T-helper 2 cell treated with Interferon-gamma antibody and Interleukin-4, amounts not matched to agents 5 μg/mL and 100 μg/mL, for 36 hours (primary cell): Measurements from ENCODE around the gene VPS37B.

ENCODE experiments used
- DNase-seq: peaks from one replicate; pipeline ENCODE4 v3.0.0; 2021; ENCODE audit warnings: low spot score
- H3K27ac Mint-ChIP-seq: one replicate; pipeline ENCODE4 v1.8.0; 2021; ENCODE audit warnings: mild to moderate bottlenecking, mixed read lengths
- H3K27me3 Mint-ChIP-seq: one replicate; pipeline ENCODE4 v1.8.0; 2021; ENCODE audit warnings: low read depth, mixed read lengths
- H3K36me3 Mint-ChIP-seq: one replicate; pipeline ENCODE4 v1.8.0; 2021; ENCODE audit warnings: low read depth, mixed read lengths
- H3K4me1 Mint-ChIP-seq: one replicate; pipeline ENCODE4 v1.8.0; 2021; ENCODE audit warnings: low read depth, mixed read lengths
- H3K4me3 Mint-ChIP-seq: one replicate; pipeline ENCODE4 v1.8.0; 2022; ENCODE audit warnings: mild to moderate bottlenecking, moderate library complexity, mixed read lengths
- H3K9me3 Mint-ChIP-seq: one replicate; pipeline ENCODE4 v1.8.0; 2021; ENCODE audit warnings: mixed read lengths

The VPS37B gene

GRCh38 chr12:122830517-122831214 lies 65.3 kb downstream of the VPS37B start:
- H3K36me3 Mint-ChIP-seq = no peaks in the 10 kb centered on the region
- H3K27me3 Mint-ChIP-seq = peaks cover 39% of the 10 kb centered on the region

GRCh38 chr12:122827258-122827657 lies 68.7 kb downstream of the VPS37B start:
- no peak overlapping the region for H3K27ac Mint-ChIP-seq
- peaks cover 23% of the 10 kb centered on the region for H3K27me3 Mint-ChIP-seq
- no peaks in the 10 kb centered on the region for H3K9me3 Mint-ChIP-seq
- H3K4me1 Mint-ChIP-seq = no peaks in the 10 kb centered on the region
- DNase-seq = no peak
- H3K4me3 Mint-ChIP-seq = no peak overlapping the region
- no peaks in the 10 kb centered on the region for H3K36me3 Mint-ChIP-seq

More at GRCh38 chr12:122830517-122831214, 65.3 kb downstream of the VPS37B start:
- DNase-seq = no peak
- H3K4me3 Mint-ChIP-seq = no peak overlapping the region
- no peak overlapping the region for H3K27ac Mint-ChIP-seq
- H3K4me1 Mint-ChIP-seq = peaks cover 11% of the 10 kb centered on the region
- no peaks in the 10 kb centered on the region for H3K9me3 Mint-ChIP-seq

DNA sequence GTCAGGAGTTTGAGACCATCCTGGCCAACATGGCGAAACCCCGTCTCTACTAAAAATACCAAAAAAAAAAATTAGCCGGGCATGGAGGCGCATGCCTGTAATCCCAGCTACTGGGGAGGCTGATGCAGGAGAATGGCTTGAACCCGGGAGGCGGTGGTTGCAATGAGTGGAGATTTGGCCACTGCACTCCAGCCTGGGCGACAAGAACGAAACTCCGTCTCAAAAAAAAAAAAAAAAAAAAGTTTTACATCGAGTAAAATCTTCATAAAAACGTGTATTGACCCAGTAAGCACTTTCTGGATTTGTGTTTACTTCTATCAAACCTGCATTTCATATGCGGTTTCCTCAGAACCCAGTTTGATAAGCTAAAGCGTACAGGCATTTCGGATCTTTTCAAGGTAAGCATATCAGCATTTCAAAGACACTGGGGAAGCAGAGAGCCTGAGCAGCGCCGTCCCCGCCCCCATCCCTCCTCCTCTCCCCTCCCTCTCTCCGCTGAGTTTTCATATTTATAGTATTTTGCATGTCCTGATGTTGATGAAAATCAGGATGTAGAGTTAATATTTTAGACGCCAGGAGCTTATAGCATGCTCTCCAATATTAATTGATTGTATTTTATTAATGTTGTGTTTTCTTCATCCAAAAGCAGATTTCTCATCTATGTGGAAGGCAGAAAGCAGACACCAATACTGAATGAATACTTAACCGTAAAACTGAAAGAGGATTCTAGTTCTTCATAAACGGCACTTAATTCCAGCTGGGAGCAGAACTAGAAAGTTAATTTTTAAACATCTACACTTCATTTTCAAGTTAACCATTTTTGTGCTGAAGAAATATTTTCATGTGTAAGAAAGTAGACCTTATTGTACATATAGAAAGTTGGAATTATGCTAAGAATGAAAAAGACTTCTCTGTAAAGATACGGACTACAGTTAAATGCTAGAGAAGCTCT lies 69.9 kb downstream of the VPS37B start:
- Mint-ChIP-seq H3K4me1 (no peaks in the 10 kb centered on the region), H3K9me3 (no peaks in the 10 kb centered on the region), H3K27ac (no peak overlapping the region), H3K4me3 (no peak overlapping the region), H3K36me3 (no peaks in the 10 kb centered on the region), H3K27me3 (peaks cover 23% of the 10 kb centered on the region)
- DNase-seq = no peak

DNA sequence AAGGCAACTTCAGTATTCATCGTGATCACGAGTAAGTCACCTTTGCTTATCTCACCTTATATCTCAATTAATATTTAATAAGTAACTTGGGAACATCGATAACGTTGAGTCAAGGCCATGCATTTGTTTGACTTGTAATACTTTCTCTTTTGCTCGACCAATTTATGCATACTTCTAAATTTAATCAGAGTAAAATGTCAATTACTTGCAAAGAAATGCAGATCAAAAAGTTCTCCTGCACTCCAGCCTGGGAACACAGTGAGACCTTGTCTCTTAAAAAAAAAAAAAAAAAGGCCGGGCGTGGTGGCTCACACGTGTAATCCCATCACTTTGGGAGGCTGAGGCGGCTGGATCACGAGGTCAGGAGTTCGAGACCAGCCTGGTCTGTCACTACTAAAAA lies 72.5 kb downstream of the VPS37B start:
- Mint-ChIP-seq H3K9me3 (no peaks in the 10 kb centered on the region), H3K36me3 (no peaks in the 10 kb centered on the region), H3K27ac (no peak overlapping the region), H3K4me1 (no peaks in the 10 kb centered on the region), H3K4me3 (no peak overlapping the region), H3K27me3 (peaks cover 11% of the 10 kb centered on the region)
- no peak for DNase-seq

DNA sequence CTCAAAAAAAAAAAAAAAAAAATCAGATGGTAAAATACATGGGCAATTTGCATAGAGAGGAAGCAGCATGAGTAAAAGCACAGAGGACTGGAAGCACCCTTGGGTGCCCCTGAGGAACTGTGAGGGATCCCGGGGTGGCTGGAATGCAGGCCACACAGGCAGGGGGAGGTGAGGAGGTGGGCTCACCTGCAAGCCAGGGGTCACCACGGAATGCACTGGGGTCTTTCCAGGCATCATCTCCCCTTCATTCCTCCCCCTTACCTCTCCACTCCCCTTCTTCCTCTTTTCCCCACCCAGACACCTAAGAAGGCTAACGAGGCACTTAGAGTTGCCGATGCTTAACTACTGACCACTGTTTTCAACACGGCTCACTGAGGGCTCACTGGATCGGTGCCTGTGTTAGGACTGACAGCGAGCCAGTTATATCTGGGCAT lies 75.1 kb downstream of the VPS37B start:
- no peak for DNase-seq
- no peak overlapping the region for H3K4me3 Mint-ChIP-seq
- H3K36me3 Mint-ChIP-seq = no peaks in the 10 kb centered on the region
- H3K4me1 Mint-ChIP-seq = no peaks in the 10 kb centered on the region
- no peaks in the 10 kb centered on the region for H3K27me3 Mint-ChIP-seq
- H3K27ac Mint-ChIP-seq = no peak overlapping the region
- no peaks in the 10 kb centered on the region for H3K9me3 Mint-ChIP-seq

DNA sequence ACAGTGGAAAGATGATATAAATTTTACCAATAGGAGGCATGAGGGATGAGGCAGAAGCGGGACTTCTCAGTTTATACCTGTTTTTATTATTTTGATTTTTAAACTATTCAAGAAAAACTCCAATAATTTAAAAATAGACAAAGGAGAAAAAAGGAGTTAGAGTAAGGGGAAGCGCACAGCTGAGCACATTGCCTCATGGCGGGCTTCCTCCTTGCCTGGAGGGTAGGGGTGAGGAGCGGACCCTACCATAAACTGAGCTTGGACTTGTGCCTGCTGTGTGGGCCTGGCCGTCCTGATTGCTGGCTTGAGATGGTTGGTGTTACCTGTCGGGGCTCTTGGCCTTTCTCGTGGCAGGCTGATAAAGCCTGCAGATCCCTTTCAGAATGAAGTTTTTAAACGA lies 75.8 kb downstream of the VPS37B start:
- Mint-ChIP-seq H3K27ac (no peak overlapping the region), H3K4me1 (no peaks in the 10 kb centered on the region), H3K27me3 (no peaks in the 10 kb centered on the region), H3K36me3 (no peaks in the 10 kb centered on the region), H3K4me3 (no peak overlapping the region), H3K9me3 (no peaks in the 10 kb centered on the region)
- DNase-seq = no peak

DNA sequence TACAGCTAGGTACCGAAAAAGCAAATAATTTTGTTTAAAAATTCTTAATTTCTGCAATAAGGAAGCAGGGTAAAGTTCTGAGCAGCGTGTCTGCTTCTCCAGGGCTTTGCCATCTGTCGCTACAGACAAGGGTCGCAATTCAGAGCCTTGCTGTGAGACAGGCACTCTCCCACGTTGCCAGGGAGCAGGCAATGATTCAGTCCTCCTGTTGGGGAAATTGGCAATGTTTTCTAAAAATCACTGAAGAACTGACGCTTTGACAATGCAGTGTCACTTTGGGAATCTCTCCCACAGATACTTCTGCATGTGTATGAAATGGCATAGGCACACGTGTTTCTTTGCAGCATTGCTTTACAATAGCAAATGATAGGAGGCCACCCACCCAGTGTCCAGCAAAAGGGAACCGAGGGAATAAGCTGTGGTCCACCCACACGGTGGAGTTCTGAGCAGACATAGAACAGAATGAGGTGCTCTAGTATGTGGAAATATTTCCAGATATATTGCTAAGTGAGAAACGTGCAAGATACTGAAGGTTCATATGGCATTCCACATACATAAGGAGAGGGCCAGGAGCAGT lies 76.6 kb downstream of the VPS37B start:
- H3K27ac Mint-ChIP-seq = no peak overlapping the region
- H3K9me3 Mint-ChIP-seq = no peaks in the 10 kb centered on the region
- no peak overlapping the region for H3K4me3 Mint-ChIP-seq
- no peaks in the 10 kb centered on the region for H3K36me3 Mint-ChIP-seq
- H3K4me1 Mint-ChIP-seq = no peaks in the 10 kb centered on the region
- H3K27me3 Mint-ChIP-seq = no peaks in the 10 kb centered on the region
- no peak for DNase-seq
